ELR (cell line): Measurements from ENCODE around the gene ADGRL4.
"Not testable (repeated sequence)": the region's sequence is repeated elsewhere in the genome, so short reads cannot be mapped to it uniquely, and the experiment has no call there.

ENCODE experiments used
- DNase-seq: peaks from one replicate; pipeline ENCODE4 v3.0.0-alpha.2; 2015; ENCODE audit warnings: low read depth

The ADGRL4 gene

GRCh38 chr1:79006564-79006963 lies at the start of gene ADGRL4:
Gene ADGRL4 (minus strand): TSS chr1:79006730. CDS start chr1:79006654, 76 bp downstream.
- DNase-seq, result peak; percentile 77

GRCh38 chr1:79055856-79056255 lies 49.3 kb upstream of the ADGRL4 start:
- DNase-seq, result no peak

DNA sequence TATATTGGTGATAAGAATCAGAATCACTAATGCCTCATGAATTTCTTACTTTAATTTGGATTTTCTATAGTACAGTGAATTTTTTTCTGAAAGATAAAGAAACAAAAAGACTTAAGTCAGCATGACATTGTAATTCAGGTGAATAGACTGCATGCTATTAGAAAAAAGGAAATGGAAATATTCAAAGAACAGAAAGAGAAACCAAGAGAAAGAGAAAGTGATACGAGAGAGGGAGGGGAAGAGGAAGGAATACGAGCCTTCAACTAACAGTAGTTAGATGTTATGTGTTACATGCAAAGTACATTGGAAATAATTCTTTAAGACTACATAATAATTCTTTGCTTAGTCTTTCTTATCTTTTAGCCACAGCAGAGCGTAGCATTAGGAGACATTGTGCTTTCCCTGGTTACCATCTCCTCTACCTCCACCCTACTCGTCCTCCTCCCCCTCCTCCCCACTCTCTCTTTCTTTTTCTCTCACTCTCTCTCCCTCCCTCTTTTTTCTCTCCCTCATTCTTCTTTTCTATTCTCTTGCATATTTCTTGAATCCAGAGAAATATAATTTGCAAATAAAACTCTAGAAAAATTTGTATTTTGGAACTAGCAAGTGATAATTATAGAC lies 46.4 kb upstream of the ADGRL4 start:
- DNase-seq, result peak; percentile 20

GRCh38 chr1:79044974-79045650 lies 38.6 kb upstream of the ADGRL4 start:
- DNase-seq, result no peak

- peak; percentile 51 for DNase-seq
Measured at GRCh38 chr1:79043506-79043905, 37.0 kb upstream of the ADGRL4 start.

GRCh38 chr1:79042539-79042938 lies 36.0 kb upstream of the ADGRL4 start:
- DNase-seq, result no peak

GRCh38 chr1:79042117-79042516 lies 35.6 kb upstream of the ADGRL4 start:
- DNase-seq, result peak; percentile 83

GRCh38 chr1:79041666-79042065 lies 35.1 kb upstream of the ADGRL4 start:
- DNase-seq, result peak; percentile 38

DNA sequence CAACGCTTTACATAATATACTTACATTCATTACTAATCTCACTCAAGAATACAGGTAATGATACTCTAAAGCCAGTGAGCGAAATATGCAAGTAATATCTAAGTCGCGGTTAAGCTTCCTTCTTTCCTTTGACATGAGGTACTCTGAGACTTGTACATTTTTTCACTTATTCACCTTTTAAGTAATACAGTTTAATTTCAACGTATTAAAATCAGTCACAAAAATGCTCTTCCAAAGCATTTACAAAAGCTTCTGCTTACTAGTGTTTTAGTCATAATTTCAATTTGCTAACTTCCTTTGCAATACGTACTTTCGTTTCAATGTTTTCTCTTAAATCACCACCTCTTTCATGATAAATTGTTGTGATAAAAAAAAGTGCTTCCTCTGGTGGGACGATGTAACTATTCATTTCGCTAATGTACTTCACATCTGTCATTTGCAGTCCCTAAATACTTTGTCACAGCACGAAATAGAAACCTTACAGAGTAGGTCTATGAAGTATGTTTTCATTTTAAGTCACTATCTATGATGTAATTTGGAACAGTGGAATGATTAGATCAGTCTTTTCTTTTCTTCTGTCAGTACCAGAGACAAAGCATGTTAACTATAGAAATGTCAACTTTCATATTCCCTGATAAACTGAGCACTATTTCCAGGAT lies 34.0 kb upstream of the ADGRL4 start:
- peak; percentile 31 for DNase-seq

GRCh38 chr1:79037085-79037484 lies 30.6 kb upstream of the ADGRL4 start:
- DNase-seq, result no peak

GRCh38 chr1:79012500-79012899 lies 6.0 kb upstream of the ADGRL4 start:
- no peak for DNase-seq

DNA sequence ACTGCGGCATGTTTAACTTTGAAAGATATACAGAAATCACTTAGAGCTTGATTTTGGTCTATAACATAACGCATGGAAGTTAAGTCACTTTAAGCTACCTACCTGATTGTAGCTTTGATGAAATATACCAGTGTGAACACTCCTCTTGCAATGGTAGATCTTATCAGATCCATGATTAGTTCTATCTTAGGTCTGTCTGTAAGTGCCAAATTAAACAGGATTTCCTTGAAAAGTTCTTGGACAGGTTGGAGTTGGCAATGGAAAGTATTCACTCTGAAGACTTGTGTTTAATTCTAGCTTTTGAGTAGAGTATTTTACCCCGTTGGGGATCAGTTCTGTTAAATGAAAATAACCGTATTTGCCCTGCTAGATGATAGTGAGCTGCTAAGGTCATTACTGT lies 4.1 kb upstream of the ADGRL4 start:
- DNase-seq, result no peak

GRCh38 chr1:79005945-79006344 lies 585 bp downstream of the ADGRL4 start:
- DNase-seq, result peak; percentile 42

- DNase-seq, result no peak
Measured at GRCh38 chr1:79004916-79005315, 1.6 kb downstream of the ADGRL4 start.

DNA sequence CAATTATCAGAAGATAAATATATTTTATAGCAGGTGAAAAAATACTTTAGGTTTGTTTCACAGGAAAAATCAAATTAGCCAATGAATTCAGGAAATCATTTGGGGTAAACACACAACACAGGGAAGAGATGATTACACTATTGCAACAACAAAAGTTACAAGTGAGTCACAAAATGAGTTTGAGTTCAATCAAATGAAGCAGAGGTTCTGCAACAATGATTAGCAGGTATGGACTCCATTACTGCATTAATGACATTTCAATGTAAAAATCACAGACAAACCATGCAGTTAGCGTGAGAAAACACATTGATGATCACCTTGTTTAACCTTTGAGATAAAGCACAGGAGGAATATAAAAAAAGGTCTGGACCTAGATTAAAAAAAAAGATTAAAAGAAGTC lies 9.7 kb downstream of the ADGRL4 start:
- DNase-seq, result no peak

DNA sequence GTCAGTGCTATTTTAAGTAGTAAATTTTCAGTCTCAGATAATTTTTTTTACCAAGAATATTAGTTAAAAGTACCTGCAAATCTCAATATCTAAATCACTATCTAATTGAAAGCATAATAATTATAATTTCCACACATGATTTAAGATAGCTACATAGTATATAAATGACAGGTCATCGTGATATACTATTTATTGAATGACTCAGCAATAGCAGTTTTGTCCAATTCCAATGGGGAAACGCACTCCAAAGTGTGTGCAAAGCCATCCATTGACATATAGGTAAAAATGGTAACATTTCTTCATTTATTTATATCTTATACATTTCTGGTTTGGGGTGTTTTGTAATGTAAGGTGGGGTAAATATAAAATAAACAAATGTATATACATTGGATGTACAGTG lies 19.5 kb downstream of the ADGRL4 start:
- DNase-seq, result no peak

GRCh38 chr1:78980511-78980910 lies 26.0 kb downstream of the ADGRL4 start:
- DNase-seq, result no peak

- no peak for DNase-seq
Measured at GRCh38 chr1:78972723-78973122, 33.8 kb downstream of the ADGRL4 start.

GRCh38 chr1:78967091-78967490 lies 39.4 kb downstream of the ADGRL4 start:
- DNase-seq, result not testable (repeated sequence)

DNA sequence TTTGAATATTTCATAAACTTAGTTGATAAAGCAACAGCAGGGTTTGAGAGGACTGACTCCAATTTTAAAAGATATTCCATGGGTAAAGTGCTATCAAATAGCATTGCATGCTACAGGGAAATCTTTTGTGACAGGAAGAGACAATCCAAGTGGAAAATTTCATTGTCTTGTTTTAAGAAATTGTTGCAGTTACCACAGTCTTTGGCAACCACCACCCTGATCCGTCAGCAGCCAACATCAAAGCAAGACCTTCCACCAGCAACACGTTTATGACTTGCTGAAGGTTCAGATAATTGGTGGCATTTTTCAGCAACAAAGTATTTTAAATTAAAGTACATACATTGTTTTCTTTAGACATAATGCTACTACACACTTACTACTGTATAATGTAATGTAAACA lies 47.8 kb downstream of the ADGRL4 start:
- no peak for DNase-seq

- DNase-seq, result peak; percentile 4
Measured at GRCh38 chr1:78950826-78951225, 55.7 kb downstream of the ADGRL4 start.

DNA sequence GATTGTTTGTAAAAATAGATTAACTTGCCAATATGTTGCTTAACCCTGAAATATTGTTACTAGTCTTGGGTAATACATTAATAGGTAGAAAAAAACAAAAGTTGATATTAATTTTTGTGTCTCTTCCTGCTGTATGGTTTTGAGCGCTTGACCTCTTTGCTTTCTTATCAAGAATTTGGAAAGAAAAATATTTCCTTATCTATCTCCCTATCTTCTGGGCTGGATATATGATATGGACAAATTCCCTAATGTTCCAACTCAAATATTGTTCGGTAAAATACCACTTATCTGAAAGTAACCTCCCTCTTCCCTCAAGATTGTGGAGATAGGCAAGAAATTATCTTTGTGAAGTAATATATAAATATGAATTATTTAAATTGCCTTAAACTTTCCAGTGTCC lies 57.3 kb downstream of the ADGRL4 start:
- DNase-seq, result no peak

- no peak for DNase-seq
Measured at GRCh38 chr1:78919150-78919549, 87.4 kb downstream of the ADGRL4 start.
